Choroid plexus epithelial cell (primary cell): ENCODE results near the gene PPP1R2C.
A peak's percentile ranks its signal among the peaks of the same experiment; 100 is the strongest.

ENCODE experiments used
- DNase-seq: peaks from one replicate; pipeline ENCODE4 v3.0.0-alpha.2; 2010; ENCODE audit warnings: low read depth
- H3K4me3 ChIP-seq: 2 replicates; pipeline ENCODE4 v1.5.1; 2011; ENCODE audit warnings: low read depth, mild to moderate bottlenecking, control low read depth, low read length, moderate library complexity
- TF ChIP-seq, protein P1 (sequence below): conservative IDR thresholded peaks from 2 replicates; pipeline ENCODE4 v1.5.1; 2011; ENCODE audit warnings: low read depth, mild to moderate bottlenecking, control low read depth, inconsistent platforms, low read length, moderate library complexity

Gene PPP1R2C

DNA sequence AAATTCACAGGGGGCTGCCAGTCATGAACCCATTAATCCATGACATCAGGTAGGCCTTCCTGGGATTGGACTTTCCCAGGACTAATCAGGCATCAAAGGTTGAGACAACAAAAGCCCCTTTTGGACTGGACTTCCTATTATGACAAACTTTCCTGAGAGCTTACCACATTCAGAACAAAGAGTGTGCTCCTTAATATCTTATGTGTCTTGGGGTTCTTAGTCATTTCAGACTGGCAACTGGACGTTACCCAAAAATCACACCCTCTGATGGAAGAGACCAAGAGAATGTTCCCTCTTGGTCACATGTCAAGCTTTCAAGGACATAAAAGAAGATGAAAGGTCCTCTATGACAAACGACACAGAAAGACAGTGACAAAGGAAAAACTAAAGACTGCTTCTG lies 31.6 kb upstream of the PPP1R2C start:
- TF ChIP-seq, protein P1, sequence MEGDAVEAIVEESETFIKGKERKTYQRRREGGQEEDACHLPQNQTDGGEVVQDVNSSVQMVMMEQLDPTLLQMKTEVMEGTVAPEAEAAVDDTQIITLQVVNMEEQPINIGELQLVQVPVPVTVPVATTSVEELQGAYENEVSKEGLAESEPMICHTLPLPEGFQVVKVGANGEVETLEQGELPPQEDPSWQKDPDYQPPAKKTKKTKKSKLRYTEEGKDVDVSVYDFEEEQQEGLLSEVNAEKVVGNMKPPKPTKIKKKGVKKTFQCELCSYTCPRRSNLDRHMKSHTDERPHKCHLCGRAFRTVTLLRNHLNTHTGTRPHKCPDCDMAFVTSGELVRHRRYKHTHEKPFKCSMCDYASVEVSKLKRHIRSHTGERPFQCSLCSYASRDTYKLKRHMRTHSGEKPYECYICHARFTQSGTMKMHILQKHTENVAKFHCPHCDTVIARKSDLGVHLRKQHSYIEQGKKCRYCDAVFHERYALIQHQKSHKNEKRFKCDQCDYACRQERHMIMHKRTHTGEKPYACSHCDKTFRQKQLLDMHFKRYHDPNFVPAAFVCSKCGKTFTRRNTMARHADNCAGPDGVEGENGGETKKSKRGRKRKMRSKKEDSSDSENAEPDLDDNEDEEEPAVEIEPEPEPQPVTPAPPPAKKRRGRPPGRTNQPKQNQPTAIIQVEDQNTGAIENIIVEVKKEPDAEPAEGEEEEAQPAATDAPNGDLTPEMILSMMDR, result no peak
- H3K4me3 ChIP-seq, result no peak overlapping the region
- DNase-seq, result no peak

DNA sequence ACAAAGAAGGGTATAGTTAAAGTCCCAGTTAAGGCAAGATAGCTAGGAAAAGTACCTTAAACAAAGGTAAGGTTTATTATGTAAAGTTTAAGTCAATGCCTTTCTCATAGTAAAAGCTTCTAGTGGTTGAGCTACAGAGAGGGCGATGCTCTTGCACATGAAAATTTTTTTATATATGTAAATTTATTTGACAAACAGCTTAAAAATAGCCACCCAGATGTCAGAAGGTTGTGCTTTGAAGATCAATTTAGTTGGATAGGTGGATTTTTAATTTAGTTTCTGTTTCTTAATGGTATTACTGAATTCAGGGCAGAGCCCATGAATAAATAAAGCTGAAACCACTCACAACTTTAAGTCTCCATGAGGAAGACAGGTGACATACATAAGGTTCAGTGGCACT lies 29.4 kb upstream of the PPP1R2C start:
- TF ChIP-seq, protein P1, result no peak
- DNase-seq, result no peak
- no peak overlapping the region for H3K4me3 ChIP-seq

DNA sequence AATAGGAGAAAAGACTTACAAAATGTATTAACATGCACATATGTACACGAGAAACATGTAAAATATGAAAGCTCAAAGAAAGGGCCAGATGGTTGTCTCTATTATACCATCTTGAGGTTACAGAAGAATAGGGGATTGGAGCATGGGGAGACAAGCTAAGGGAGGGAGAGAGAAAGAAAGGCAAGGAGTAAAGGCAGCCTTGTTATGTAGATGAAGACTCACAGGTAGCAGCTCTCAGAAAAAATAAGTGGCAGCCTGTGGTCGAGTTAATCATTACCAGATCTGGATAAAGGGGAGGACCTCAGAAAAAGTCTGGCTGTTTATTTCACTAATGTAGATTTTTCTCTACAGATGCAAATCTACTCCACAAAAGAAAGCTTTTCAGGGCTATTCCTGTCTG lies 26.6 kb upstream of the PPP1R2C start:
- TF ChIP-seq, protein P1, result no peak
- DNase-seq, result no peak
- H3K4me3 ChIP-seq, result no peak overlapping the region

DNA sequence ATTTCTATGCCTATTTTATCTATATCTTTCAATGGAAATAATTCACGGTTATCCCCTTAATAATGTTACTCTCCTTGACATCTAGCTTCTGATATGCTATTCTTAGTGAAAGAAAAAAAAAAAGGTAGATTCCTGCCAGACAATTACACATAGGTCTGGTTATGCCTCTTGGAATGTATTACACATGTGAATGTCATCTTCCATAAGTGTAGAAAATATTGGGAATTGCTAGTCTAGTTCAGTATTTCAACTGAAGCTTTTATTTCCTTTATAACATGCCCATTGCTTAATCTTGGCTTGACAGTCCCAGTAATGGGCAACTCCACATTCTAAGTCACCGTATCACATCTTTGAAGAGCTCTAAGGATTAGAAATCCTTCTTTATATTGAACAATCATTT lies 25.4 kb upstream of the PPP1R2C start:
- TF ChIP-seq, protein P1, result no peak
- no peak overlapping the region for H3K4me3 ChIP-seq
- DNase-seq, result peak; percentile 5

DNA sequence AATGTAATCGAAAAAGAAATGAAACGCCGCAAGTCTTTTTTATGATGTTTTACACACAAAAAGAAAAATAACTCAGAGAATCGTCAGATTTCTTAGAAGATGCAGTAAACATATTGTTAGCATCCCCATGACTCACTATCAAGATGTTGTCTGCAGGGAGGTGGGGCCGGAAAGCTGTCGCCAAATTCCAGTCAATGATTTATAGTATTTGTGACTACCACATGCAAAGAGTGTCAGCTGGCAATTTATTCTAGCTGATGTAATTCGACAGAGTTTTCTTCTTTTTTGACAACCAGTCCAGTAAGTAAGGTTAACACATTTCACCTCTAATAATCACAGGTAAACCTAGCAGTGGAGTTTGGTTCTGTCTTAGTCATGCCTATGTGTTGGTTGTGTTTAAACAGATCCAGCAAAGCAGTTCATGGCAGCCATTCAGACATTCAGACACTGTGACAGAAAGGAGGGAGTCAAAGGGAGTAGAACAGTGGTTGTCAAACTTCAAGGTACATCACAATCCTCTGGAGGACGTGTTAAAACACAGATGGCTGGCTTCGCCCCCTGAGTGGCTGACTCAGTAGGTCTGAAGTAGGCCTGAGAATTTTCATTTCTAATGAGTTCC lies 19.8 kb upstream of the PPP1R2C start:
- DNase-seq, result no peak
- TF ChIP-seq, protein P1, result no peak
- no peak overlapping the region for H3K4me3 ChIP-seq

DNA sequence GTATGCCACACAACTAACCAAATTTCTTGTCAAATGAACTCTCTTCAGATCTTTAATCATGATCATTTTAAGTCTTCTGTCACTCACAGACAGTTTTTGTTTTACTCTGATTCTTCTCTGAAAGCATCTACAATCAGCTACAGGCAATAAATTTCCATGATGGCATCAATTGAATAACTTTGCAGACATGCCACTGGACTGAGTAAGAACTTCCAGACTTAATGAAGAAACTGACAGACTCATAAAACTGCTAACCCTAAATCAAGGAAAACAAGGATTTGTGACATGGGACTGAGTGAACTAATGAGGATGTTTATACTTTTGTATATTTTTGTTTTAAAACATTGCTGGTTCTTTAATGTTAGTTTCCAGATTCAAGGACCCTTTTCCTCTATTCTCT lies 5.5 kb upstream of the PPP1R2C start:
- DNase-seq, result no peak
- TF ChIP-seq, protein P1, result no peak
- H3K4me3 ChIP-seq, result no peak overlapping the region

DNA sequence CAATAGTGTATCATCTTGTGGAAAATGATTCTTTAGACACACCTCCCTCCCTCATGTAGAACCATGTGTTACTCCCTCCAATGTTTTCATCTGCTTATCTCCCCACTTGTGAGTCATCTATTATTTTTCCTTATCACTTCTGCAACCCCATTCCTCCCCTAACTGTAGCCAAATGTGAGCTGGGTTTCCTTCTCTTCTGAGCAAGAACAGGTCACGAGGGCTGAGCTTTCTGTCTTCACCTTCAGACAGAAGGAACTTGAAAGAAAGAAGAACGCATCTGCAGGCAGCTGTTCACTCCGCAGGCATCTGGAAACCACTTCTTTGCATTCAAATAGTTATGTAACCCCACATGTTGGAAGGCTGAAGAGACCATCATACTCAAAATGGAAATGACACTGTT lies 1.8 kb downstream of the PPP1R2C start:
- TF ChIP-seq, protein P1, result no peak
- DNase-seq, result peak; percentile 58
- H3K4me3 ChIP-seq, result no peak overlapping the region
